Activated CD8-positive, alpha-beta memory T cell treated with anti-CD3 and anti-CD28 coated beads for 24 hours (primary cell): ENCODE data around the gene MOGAT1.
"Not testable (repeated sequence)": the region's sequence is repeated elsewhere in the genome, so short reads cannot be mapped to it uniquely, and the experiment has no call there.

Experiments
- DNase-seq: peaks from one replicate; pipeline ENCODE4 v3.0.0-alpha.2; 2020

MOGAT1 gene

GRCh38 chr2:222747526-222748160, 76.2 kb downstream of the MOGAT1 start:
- DNase-seq = no peak

DNA sequence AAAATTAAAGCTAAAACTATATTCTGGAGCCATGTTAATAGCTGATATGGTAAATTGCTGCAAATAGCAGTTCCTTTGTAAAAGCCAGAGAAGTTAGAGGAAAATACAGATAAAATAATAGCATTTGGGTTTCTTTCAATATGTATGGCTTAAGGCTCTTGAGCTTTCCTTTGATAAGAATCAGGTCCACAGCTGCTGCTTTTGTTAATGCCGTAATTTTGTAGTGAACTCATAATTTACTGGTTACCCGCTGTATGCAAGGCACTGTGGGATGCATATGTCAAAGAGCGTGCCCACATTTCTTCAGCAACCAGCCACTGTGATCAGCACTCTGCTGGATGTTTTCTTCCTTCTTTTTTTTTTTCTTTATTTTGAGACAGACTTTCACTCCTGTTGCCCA, 79.1 kb downstream of the MOGAT1 start:
- no peak for DNase-seq

- no peak for DNase-seq
Measured at GRCh38 chr2:222751238-222751637, 79.8 kb downstream of the MOGAT1 start.

GRCh38 chr2:222751821-222752719, 80.6 kb downstream of the MOGAT1 start:
- no peak for DNase-seq

- no peak for DNase-seq
Measured at GRCh38 chr2:222752746-222753145, 81.3 kb downstream of the MOGAT1 start.

DNA sequence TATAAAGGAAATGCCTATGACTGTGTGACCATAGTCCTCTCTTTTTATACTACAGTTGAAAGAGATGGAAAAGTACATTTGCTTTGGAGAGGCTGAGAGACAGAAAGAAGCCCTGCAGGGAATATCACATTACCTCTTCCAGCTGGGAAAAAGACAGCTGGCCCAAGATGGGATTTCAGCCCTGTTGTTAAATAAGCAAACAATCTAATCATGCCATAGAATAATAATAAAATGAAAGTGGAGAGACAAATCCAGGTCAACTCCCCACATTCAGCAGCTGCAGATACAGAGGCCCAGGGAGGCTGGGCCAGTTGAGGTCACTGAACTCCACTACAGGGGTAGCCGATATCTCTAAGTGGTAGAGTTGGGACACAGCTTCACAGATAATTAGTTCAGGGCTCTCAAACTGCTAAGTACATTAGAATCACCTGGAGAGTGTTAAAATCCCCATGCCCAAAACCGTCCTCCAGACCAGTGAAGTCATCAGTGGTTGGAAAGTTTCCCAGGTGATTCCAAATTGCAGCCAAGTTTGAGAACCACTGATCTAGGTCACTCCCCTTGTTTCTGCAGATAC, 81.9 kb downstream of the MOGAT1 start:
- no peak for DNase-seq

DNA sequence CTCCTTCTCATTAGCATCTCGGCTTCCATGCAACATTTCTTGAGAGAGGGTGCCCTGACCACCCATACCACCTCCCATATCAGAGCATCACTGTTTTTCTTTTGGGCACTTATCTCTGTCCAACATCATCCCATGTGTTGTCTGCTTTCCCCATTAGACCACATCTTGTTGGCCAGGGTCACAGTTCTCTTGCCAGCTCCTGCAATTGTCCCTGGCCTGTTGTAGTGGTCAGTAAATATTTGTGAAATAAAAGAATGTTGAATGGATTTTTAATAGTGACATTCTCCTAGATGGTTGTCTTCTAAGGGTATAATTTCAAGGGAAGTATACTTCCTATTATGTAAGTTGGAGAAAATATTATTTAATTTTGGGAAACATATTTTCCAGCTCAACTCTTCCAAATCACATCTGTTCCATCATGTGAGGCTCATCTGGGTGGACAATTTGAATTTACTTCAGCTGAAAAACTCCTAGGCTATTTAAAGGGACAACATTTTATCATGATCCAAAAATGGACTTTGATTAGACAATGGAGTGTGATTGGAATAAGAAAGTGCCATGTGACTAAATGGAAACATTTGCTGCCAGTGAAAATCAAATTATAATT, 83.0 kb downstream of the MOGAT1 start:
- no peak for DNase-seq

- not testable (repeated sequence) for DNase-seq
Measured at GRCh38 chr2:222755593-222755992, 84.1 kb downstream of the MOGAT1 start.

- DNase-seq = no peak
Measured at GRCh38 chr2:222756362-222756831, 84.9 kb downstream of the MOGAT1 start.

GRCh38 chr2:222756951-222757650, 85.6 kb downstream of the MOGAT1 start:
- DNase-seq = no peak
